D721Med (cell line): ENCODE results near the gene SLC23A3.

Experiments
- DNase-seq: peaks from one replicate; pipeline ENCODE4 v3.0.0; 2011; ENCODE audit warnings: low spot score; ENCODE audit not compliant: insufficient read length
- FAIRE-seq: peaks from 2 replicates; lab custom pipeline; 2011; peaks lifted over from hg19 to GRCh38; lab: Jason Lieb, UNC
- CTCF ChIP-seq: IDR thresholded peaks from 2 replicates; pipeline ENCODE4 v1.5.1; 2012; ENCODE audit warnings: mild to moderate bottlenecking, control low read depth; ENCODE audit not compliant: insufficient read depth; ENCODE audit errors: missing control alignments

Gene SLC23A3

GRCh38 chr2:219176818-219177551 is 7.2 kb upstream of the SLC23A3 start, which contains the start of gene CNPPD1:
CNPPD1 (minus strand) TSS chr2:219176925; CDS start chr2:219176828, 97 bp downstream.
- FAIRE-seq (no peak), DNase-seq (peak; percentile 77)
- TF ChIP-seq CTCF: no peak

- no peak for TF ChIP-seq CTCF
- DNase-seq: no peak
- FAIRE-seq: no peak
Observed at GRCh38 chr2:219175928-219176817, 6.3 kb upstream of the SLC23A3 start.

- no peak for TF ChIP-seq CTCF
- FAIRE-seq (no peak), DNase-seq (no peak)
Observed at GRCh38 chr2:219175486-219175885, 5.7 kb upstream of the SLC23A3 start.

GRCh38 chr2:219174801-219175200 is 5.0 kb upstream of the SLC23A3 start:
- DNase-seq (no peak), FAIRE-seq (no peak)
- TF ChIP-seq CTCF: no peak

GRCh38 chr2:219174146-219174545 is 4.3 kb upstream of the SLC23A3 start:
- no peak for DNase-seq
- TF ChIP-seq CTCF: no peak
- no peak for FAIRE-seq

GRCh38 chr2:219173176-219173575 is 3.3 kb upstream of the SLC23A3 start:
- FAIRE-seq (no peak), DNase-seq (no peak)

More at GRCh38 chr2:219173176-219173575, 3.3 kb upstream of the SLC23A3 start:
- TF ChIP-seq CTCF: no peak
